ENCODE data around the gene ZNF343. TPM values are rescaled to one million over a fixed set of nuclear protein-coding genes. Genes with fewer than 3 reads are reported as not detected.

ZNF343 gene
- total and polyA plus RNA-seq, 2 of the 8 experiments (the other 6 are each of a cell fraction or from before 2014, with no cell fraction given), result 1.8 to 5.0 TPM

GRCh38 chr20:2519115-2519809 is 10.5 kb upstream of the ZNF343 start (continued):
- TF ChIP-seq MAX (IDR thresholded peaks at IDR 0.05) (no peak), HDAC2 (IDR thresholded peaks at IDR 0.05; ENCODE audit: borderline replicate concordance in 1 of 2, low read depth in 2 of 2, low read length in 2 of 2) (no peak), SRF (IDR thresholded peaks at IDR 0.05; ENCODE audit: low read depth, low read length) (no peak)

All from H1 (cell line).